D721Med (cell line): ENCODE data around the gene TEX10.

ENCODE experiments used
- DNase-seq: peaks from one replicate; pipeline ENCODE4 v3.0.0; 2011; ENCODE audit warnings: low spot score; ENCODE audit not compliant: insufficient read length
- FAIRE-seq: peaks from 2 replicates; lab custom pipeline; 2011; peaks lifted over from hg19 to GRCh38; lab: Jason Lieb, UNC
- CTCF ChIP-seq: IDR thresholded peaks from 2 replicates; pipeline ENCODE4 v1.5.1; 2012; ENCODE audit warnings: mild to moderate bottlenecking, control low read depth; ENCODE audit not compliant: insufficient read depth; ENCODE audit errors: missing control alignments

The TEX10 gene

GRCh38 chr9:100364013-100364412 lies 11.3 kb upstream of the TEX10 start:
- no peak for FAIRE-seq
- DNase-seq = no peak
- TF ChIP-seq CTCF = no peak

- no peak for TF ChIP-seq CTCF
- no peak for FAIRE-seq
- no peak for DNase-seq
Measured at GRCh38 chr9:100359057-100359456, 6.3 kb upstream of the TEX10 start.

- no peak for FAIRE-seq
- DNase-seq = no peak
- no peak for TF ChIP-seq CTCF
Measured at GRCh38 chr9:100357501-100357900, 4.8 kb upstream of the TEX10 start.

- FAIRE-seq = no peak
- no peak for DNase-seq
- TF ChIP-seq CTCF = no peak
Measured at GRCh38 chr9:100355561-100355960, 2.8 kb upstream of the TEX10 start.

GRCh38 chr9:100354121-100354800 lies 1.5 kb upstream of the TEX10 start:
- no peak for FAIRE-seq
- DNase-seq = no peak
- no peak for TF ChIP-seq CTCF

- DNase-seq (no peak), FAIRE-seq (no peak)
- TF ChIP-seq CTCF = no peak
Measured at GRCh38 chr9:100352201-100352726, 478 bp downstream of the TEX10 start.

GRCh38 chr9:100351508-100351907 lies 1.2 kb downstream of the TEX10 start:
- FAIRE-seq = no peak
- TF ChIP-seq CTCF = no peak
- DNase-seq = no peak
